Hematopoietic multipotent progenitor cell treated with erythropoietin and hydrocortisone succinate and interleukin-3 and kit ligand, for 17 days (in vitro differentiated cells): ENCODE measurements around the gene KIF26A.

Source experiments
- DNase-seq: peaks from one replicate; pipeline ENCODE4 v3.0.0-alpha.2; 2015; ENCODE audit warnings: low spot score

KIF26A gene

GRCh38 chr14:104179126-104179525 lies 40.7 kb downstream of the KIF26A start:
- no peak for DNase-seq

- no peak for DNase-seq
Measured at GRCh38 chr14:104179564-104180129, 41.3 kb downstream of the KIF26A start.

- no peak for DNase-seq
Measured at GRCh38 chr14:104180561-104181165, 42.3 kb downstream of the KIF26A start.

GRCh38 chr14:104181761-104182530 lies 43.6 kb downstream of the KIF26A start:
- DNase-seq: no peak

- no peak for DNase-seq
Measured at GRCh38 chr14:104182857-104183425, 44.6 kb downstream of the KIF26A start.

- no peak for DNase-seq
Measured at GRCh38 chr14:104183796-104184195, 45.4 kb downstream of the KIF26A start.

GRCh38 chr14:104184506-104184905 lies 46.1 kb downstream of the KIF26A start:
- DNase-seq: peak; percentile 44

- DNase-seq: no peak
Measured at GRCh38 chr14:104184911-104185499, 46.6 kb downstream of the KIF26A start.

- DNase-seq: no peak
Measured at GRCh38 chr14:104185916-104186495, 47.6 kb downstream of the KIF26A start.

- no peak for DNase-seq
Measured at GRCh38 chr14:104186575-104186974, 48.2 kb downstream of the KIF26A start.

GRCh38 chr14:104187121-104187889 lies 48.9 kb downstream of the KIF26A start:
- DNase-seq: no peak

- no peak for DNase-seq
Measured at GRCh38 chr14:104187931-104188726, 49.7 kb downstream of the KIF26A start.

GRCh38 chr14:104188727-104189400 lies 50.5 kb downstream of the KIF26A start:
- no peak for DNase-seq

- no peak for DNase-seq
Measured at GRCh38 chr14:104189629-104190335, 51.4 kb downstream of the KIF26A start.

GRCh38 chr14:104190396-104191000 lies 52.1 kb downstream of the KIF26A start:
- DNase-seq: no peak

- DNase-seq: no peak
Measured at GRCh38 chr14:104191409-104191997, 53.1 kb downstream of the KIF26A start.

- no peak for DNase-seq
Measured at GRCh38 chr14:104192146-104192882, 53.9 kb downstream of the KIF26A start.

- no peak for DNase-seq
Measured at GRCh38 chr14:104192883-104193245, 54.5 kb downstream of the KIF26A start.
